H9 (cell line): ENCODE results near the gene RXFP3. TPM values are rescaled to one million over a fixed set of nuclear protein-coding genes. Genes with fewer than 3 reads are reported as not detected.

Experiments
- DNase-seq: peaks from one replicate; pipeline ENCODE4 v3.0.0-alpha.2; 2017
- H2AFZ ChIP-seq: one replicate; pipeline ENCODE4 v1.6.1; 2013; ENCODE audit warnings: mild to moderate bottlenecking, low read length, control low read depth, moderate library complexity
- H2AK5ac ChIP-seq: 2 replicates; pipeline ENCODE4 v1.6.1; 2013; ENCODE audit warnings: low read length, control low read depth, mixed read lengths; ENCODE audit not compliant: insufficient read length
- H2BK120ac ChIP-seq: one replicate; pipeline ENCODE4 v1.6.1; 2013; ENCODE audit warnings: low read depth, mild to moderate bottlenecking, low read length, control low read depth, inconsistent platforms; ENCODE audit not compliant: poor library complexity, severe bottlenecking
- H2BK12ac ChIP-seq: 2 replicates; pipeline ENCODE4 v1.6.1; 2013; ENCODE audit warnings: low read length, control low read depth, mixed read lengths, low read depth; ENCODE audit not compliant: insufficient read length
- H2BK15ac ChIP-seq: 2 replicates; pipeline ENCODE4 v1.6.1; 2013; ENCODE audit warnings: low read depth, low read length, control low read depth
- H2BK20ac ChIP-seq: one replicate; pipeline ENCODE4 v1.6.1; 2013; ENCODE audit warnings: low read depth, mild to moderate bottlenecking, low read length, control low read depth, inconsistent platforms; ENCODE audit not compliant: poor library complexity, severe bottlenecking
- H2BK5ac ChIP-seq: 2 replicates; pipeline ENCODE4 v1.6.1; 2013; ENCODE audit warnings: low read length, control low read depth, mixed read lengths; ENCODE audit not compliant: insufficient read length
- H3K14ac ChIP-seq: 2 replicates; pipeline ENCODE4 v1.6.1; 2013; ENCODE audit warnings: low read length, control low read depth; ENCODE audit not compliant: insufficient read depth
- H3K18ac ChIP-seq: 2 replicates; pipeline ENCODE4 v1.6.1; 2013; ENCODE audit warnings: low read depth, mild to moderate bottlenecking, mixed read lengths, low read length, control low read depth; ENCODE audit not compliant: insufficient read length
- H3K23ac ChIP-seq: 2 replicates; pipeline ENCODE4 v1.6.1; 2013; ENCODE audit warnings: low read length, control low read depth, mixed read lengths, low read depth; ENCODE audit not compliant: insufficient read length
- H3K23me2 ChIP-seq: 2 replicates; pipeline ENCODE4 v1.6.1; 2013; ENCODE audit warnings: low read depth, mild to moderate bottlenecking, mixed read lengths, low read length, control low read depth; ENCODE audit not compliant: insufficient read length, poor library complexity, severe bottlenecking
- H3K27ac ChIP-seq: 2 replicates; pipeline ENCODE4 v1.5.1; 2013; ENCODE audit warnings: low read length, control low read depth, mixed read lengths, low read depth; ENCODE audit not compliant: insufficient read length
- H3K27me3 ChIP-seq: 2 replicates; pipeline ENCODE4 v1.6.1; 2013; ENCODE audit warnings: low read length, control low read depth, inconsistent platforms; ENCODE audit not compliant: insufficient read depth
- H3K4ac ChIP-seq: 2 replicates; pipeline ENCODE4 v1.6.1; 2013; ENCODE audit warnings: low read depth, mild to moderate bottlenecking, control low read depth, inconsistent platforms, low read length, moderate library complexity
- H3K4me1 ChIP-seq: 2 replicates; pipeline ENCODE4 v1.6.1; 2013; ENCODE audit warnings: low read length, control low read depth, inconsistent platforms; ENCODE audit not compliant: insufficient read depth
- H3K4me2 ChIP-seq: 2 replicates; pipeline ENCODE4 v1.6.1; 2013; ENCODE audit warnings: low read length, control low read depth, mixed read lengths; ENCODE audit not compliant: insufficient read length, insufficient read depth
- H3K56ac ChIP-seq: 2 replicates; pipeline ENCODE4 v1.6.1; 2013; ENCODE audit warnings: low read depth, mild to moderate bottlenecking, mixed read lengths, low read length, control low read depth; ENCODE audit not compliant: insufficient read length
- H3K79me1 ChIP-seq: 2 replicates; pipeline ENCODE4 v1.6.1; 2013; ENCODE audit warnings: low read depth, mild to moderate bottlenecking, moderate library complexity, low read length, control low read depth, inconsistent platforms; ENCODE audit not compliant: insufficient read depth, poor library complexity, severe bottlenecking
- H3K79me2 ChIP-seq: 2 replicates; pipeline ENCODE4 v1.6.1; 2013; ENCODE audit warnings: low read length, control low read depth, inconsistent platforms; ENCODE audit not compliant: insufficient read depth
- H3K9ac ChIP-seq: 2 replicates; pipeline ENCODE4 v1.6.1; 2013; ENCODE audit warnings: low read length, control low read depth, mixed read lengths; ENCODE audit not compliant: insufficient read length; ENCODE audit errors: extremely low read depth
- H3K9me3 ChIP-seq: one replicate; pipeline ENCODE4 v1.6.1; 2013; ENCODE audit warnings: low read depth, low read length, inconsistent platforms; ENCODE audit not compliant: control insufficient read depth
- H3T11ph ChIP-seq: one replicate; pipeline ENCODE4 v1.6.1; 2013; ENCODE audit warnings: mild to moderate bottlenecking, low read length, control low read depth, inconsistent platforms
- H4K20me1 ChIP-seq: one replicate; pipeline ENCODE4 v1.6.1; 2013; ENCODE audit not compliant: control insufficient read depth, insufficient read length, insufficient read depth
- H4K5ac ChIP-seq: 2 replicates; pipeline ENCODE4 v1.6.1; 2013; ENCODE audit warnings: low read depth, mild to moderate bottlenecking, mixed read lengths, low read length, control low read depth; ENCODE audit not compliant: insufficient read length
- H4K8ac ChIP-seq: replicated peaks from 2 replicates; pipeline ENCODE4 v1.6.1; 2013; ENCODE audit warnings: low read length, control low read depth, mixed read lengths, low read depth; ENCODE audit not compliant: insufficient read length
- H4K91ac ChIP-seq: 2 replicates; pipeline ENCODE4 v1.6.1; 2013; ENCODE audit warnings: low read depth, mild to moderate bottlenecking, moderate library complexity, mixed read lengths, low read length, control low read depth; ENCODE audit not compliant: insufficient read length
- H3K27ac Mint-ChIP-seq, 3 experiments: 2 replicates in 2 of 3; 3 replicates in 1 of 3; pipeline ENCODE4 v1.8.0; 2020 to 2021; ENCODE audit warnings: mixed read lengths in 3 of 3, mild to moderate bottlenecking in 1 of 3, moderate library complexity in 1 of 3
- H3K27me3 Mint-ChIP-seq: 2 replicates; pipeline ENCODE4 v1.8.0; 2021; ENCODE audit warnings: low read depth, mild to moderate bottlenecking, moderate library complexity, mixed read lengths
- H3K36me3 Mint-ChIP-seq, 3 experiments: 2 replicates in 2 of 3; 3 replicates in 1 of 3; pipeline ENCODE4 v1.8.0; 2020 to 2021; ENCODE audit warnings: low read depth in 3 of 3, mixed read lengths in 3 of 3; ENCODE audit not compliant: insufficient read depth in 1 of 3
- H3K4me1 Mint-ChIP-seq, 2 experiments: 2 replicates each; pipeline ENCODE4 v1.8.0; 2020; ENCODE audit warnings: mixed read lengths in 2 of 2
- H3K4me3 Mint-ChIP-seq, 2 experiments: 2 replicates in 1 of 2; 3 replicates in 1 of 2; pipeline ENCODE4 v1.8.0; 2020 to 2021; ENCODE audit warnings: mild to moderate bottlenecking in 2 of 2, mixed read lengths in 2 of 2, moderate library complexity in 1 of 2
- H3K9me3 Mint-ChIP-seq, 2 experiments: 2 replicates in 1 of 2; 3 replicates in 1 of 2; pipeline ENCODE4 v1.8.0; 2020; ENCODE audit warnings: mild to moderate bottlenecking in 2 of 2, mixed read lengths in 2 of 2, moderate library complexity in 1 of 2
- CTCF ChIP-seq: fragments of 200-600 bp; sonication (generic); conservative IDR thresholded peaks from 3 replicates; pipeline ENCODE4 v1.8.0; 2021; ENCODE audit warnings: antibody characterized with exemption, mild to moderate bottlenecking
- WGBS: extraction: QIAGEN DNeasy Blood & Tissue Kit; methylation state at CpG from one replicate; pipeline ENCODE4 v1.1.7; 2013; ENCODE audit warnings: missing lambda C conversion rate, low lambda C conversion rate, mixed read lengths; ENCODE audit not compliant: insufficient read length; ENCODE audit errors: extremely low coverage; 5-methylcytosine and 5-hydroxymethylcytosine counted together
- total RNA-seq: library from RNA; stranded (reverse); gene quantifications from 2 replicates; pipeline ENCODE4 v1.2.1, GENCODE V29; 2021

Gene RXFP3
- total RNA-seq, 1 experiment from 2014 or later, result not detected

- Histone ChIP-seq H3T11ph (no peak overlapping the region), H3K23ac (no peak overlapping the region), H4K8ac (no peak overlapping the region), H2BK120ac (no peak overlapping the region), H3K23me2 (peaks cover 10% of the 10 kb centered on the region), H3K4me1 (peaks cover 7% of the 10 kb centered on the region; the same call in 1 of the 2 replicates), H3K56ac (no peak overlapping the region), H3K9ac (no peak overlapping the region), H3K27me3 (peaks cover 11% of the 10 kb centered on the region; the same call in 1 of the 2 replicates), H3K9me3 (no peaks in the 10 kb centered on the region), H2BK15ac (no peak overlapping the region), H4K91ac (no peak overlapping the region), H2BK12ac (no peak overlapping the region), H4K20me1 (no peaks in the 10 kb centered on the region), H2BK20ac (no peak overlapping the region), H3K18ac (no peak overlapping the region), H4K5ac (no peak overlapping the region), H3K79me2 (no peaks in the 10 kb centered on the region), H2BK5ac (no peak overlapping the region), H3K79me1 (no peaks in the 10 kb centered on the region), H3K14ac (no peak overlapping the region), H2AK5ac (no peak overlapping the region), H3K4me2 (no peak overlapping the region), H3K4ac (no peak overlapping the region), H3K27ac (no peak overlapping the region), H2AFZ (no peak overlapping the region)
- no CpG with 5 or more reads among the region's 3 CpGs for WGBS
- no peaks in the 10 kb centered on the region for H3K9me3 Mint-ChIP-seq
- TF ChIP-seq CTCF, result no peak
- no peaks in the 10 kb centered on the region for H3K36me3 Mint-ChIP-seq
- H3K27me3 Mint-ChIP-seq, result peaks cover 35% of the 10 kb centered on the region
- H3K4me3 Mint-ChIP-seq, result no peak overlapping the region
- no peak overlapping the region for H3K27ac Mint-ChIP-seq
- H3K4me1 Mint-ChIP-seq, result peaks cover 39 to 43% of the 10 kb centered on the region in 2 experiments
- no peak for DNase-seq
Measured at GRCh38 chr5:33933723-33934169, 2.4 kb upstream of the RXFP3 start.
